ENCODE results near the gene RNASE12.
A peak's percentile ranks its signal among the peaks of the same experiment; 100 is the strongest.
"Not testable (repeated sequence)": the region's sequence is repeated elsewhere in the genome, so short reads cannot be mapped to it uniquely, and the experiment has no call there.

The RNASE12 gene, protein sequence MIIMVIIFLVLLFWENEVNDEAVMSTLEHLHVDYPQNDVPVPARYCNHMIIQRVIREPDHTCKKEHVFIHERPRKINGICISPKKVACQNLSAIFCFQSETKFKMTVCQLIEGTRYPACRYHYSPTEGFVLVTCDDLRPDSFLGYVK
- total RNA-seq = 0 reads per million in 3 experiments

DNA sequence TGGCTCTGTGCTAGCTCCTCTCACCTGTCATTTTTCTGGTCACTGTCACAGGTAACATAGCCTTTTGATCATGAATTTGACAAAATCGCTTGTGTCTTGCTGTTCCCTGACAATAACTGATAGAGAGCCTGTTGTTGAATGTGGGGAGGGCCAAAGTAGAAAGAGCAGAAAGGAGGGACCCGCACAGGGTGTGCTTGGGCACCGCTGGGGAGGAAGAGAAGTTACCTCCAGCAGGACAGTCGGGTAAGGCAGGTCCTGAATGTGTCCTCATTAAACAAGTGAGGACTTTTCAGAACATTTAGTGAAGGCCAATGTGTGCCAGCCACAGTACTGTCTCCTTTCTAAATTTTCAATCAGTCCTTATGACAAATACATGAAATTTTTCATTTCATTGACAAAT, at the start of gene RNASE12:
Gene RNASE12, minus strand, starts transcription at position 142 of the 400 bp plus-strand sequence. CDS start 653 bp downstream, outside the sequence.
- no peak for DNase-seq

- peak; percentile 65 for DNase-seq
These were observed 41.9 kb upstream of the RNASE12 start for GRCh38 chr14:20632831-20633691.

- DNase-seq = no peak
These were observed 41.3 kb upstream of the RNASE12 start for GRCh38 chr14:20632448-20632830.

DNA sequence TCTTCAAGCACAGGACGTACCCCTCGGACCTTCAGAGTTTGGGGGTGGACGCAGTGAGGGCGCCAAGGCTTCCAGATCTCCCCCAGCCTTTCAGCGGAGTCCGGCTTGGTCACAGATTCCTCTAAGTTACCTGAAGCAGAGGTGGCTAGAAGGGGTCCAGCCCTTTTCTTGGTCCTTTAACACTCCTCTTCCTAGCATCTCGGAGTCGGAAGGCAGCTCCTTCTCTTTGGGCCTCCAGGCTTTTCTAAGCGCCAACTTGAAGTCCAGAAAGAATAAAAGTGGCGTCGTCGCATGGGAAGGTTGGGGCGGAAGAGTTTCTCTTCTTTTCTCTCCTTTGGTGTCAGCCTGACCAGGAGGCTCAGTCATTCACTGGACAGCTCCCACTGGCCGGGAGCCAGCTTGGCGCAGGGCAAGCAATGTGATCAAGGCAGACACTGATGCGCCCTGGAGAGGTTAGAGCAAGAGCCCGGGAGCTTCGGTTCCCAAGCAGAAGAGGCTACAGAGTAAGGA, 40.8 kb upstream of the RNASE12 start:
- no peak for DNase-seq

- DNase-seq = peak; percentile 56
These were observed 40.1 kb upstream of the RNASE12 start for GRCh38 chr14:20631023-20631879.

GRCh38 chr14:20630340-20631022, 39.3 kb upstream of the RNASE12 start:
- DNase-seq = no peak

DNA sequence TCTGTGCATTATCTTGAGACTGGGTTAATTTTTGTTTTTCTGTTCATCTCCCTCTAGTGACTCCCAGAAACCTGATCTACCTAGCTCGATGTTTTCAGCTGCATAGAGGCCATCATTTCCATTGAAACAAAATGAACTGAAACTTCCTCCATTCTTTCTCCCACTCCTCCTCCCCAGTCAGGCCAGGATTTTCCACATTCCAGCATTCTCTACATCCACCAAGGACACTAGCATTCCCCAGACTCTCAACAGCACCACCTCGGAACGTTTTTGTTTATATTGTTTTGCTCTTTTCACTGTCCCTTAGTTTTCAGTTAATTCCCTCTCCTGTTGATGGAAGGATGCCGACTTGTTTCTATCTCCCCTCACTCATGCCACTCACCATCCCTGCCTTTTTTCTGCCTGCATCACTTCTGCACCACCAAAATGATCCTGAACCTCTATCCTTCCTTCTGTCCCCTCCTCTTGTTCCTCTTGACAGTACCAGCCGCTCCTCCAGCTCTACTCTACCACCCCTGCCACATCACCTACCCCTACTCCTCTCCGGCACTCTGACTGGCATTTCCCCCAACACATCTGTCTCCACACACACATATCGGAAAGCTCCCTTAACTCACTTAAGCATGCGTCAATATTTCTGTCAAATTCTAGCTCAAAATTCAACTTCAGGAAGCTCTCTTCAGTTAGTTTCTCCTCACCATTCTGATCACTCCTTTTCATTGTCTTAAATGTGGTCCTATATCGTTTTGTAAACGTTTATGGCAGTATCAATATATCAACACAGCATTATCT, 37.1 kb upstream of the RNASE12 start:
- no peak for DNase-seq

DNA sequence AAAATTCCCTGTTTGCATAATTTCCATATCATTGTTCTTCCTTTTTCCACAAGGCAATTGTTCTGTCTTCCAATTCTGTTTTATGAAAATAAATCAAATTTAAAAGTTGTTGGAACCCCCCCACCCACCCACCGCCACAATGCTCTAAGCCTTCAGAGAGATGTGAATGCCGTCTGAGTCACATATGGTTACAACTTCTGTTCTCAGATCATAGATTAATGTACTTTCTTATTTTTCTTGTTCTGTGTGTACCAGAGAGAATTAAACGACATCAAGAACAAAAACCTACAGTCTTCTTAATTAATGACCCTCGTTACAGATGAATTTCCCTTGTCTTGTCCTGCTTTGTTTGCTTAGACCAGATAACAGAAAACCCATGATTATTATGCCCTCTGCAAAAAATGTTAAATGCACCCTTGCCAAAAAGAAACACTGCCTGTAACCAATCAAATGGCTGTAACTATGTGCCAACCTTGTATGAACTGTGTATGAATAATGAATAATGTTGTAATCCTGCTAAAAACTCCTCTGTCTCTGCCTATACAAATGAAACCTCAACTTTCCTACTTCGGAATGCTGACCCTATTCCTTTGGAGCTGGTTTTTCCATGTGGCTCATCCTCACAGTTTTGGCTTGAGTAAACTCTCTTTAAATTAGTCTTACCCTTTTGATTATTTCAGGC, 36.3 kb upstream of the RNASE12 start:
- DNase-seq = no peak

- DNase-seq = no peak
These were observed 35.1 kb upstream of the RNASE12 start for GRCh38 chr14:20626274-20626673.

- DNase-seq = peak; percentile 45
These were observed 33.4 kb upstream of the RNASE12 start for GRCh38 chr14:20624495-20625070.

- DNase-seq = no peak
These were observed 32.6 kb upstream of the RNASE12 start for GRCh38 chr14:20623798-20624197.

- no peak for DNase-seq
These were observed 31.7 kb upstream of the RNASE12 start for GRCh38 chr14:20622816-20623291.

DNA sequence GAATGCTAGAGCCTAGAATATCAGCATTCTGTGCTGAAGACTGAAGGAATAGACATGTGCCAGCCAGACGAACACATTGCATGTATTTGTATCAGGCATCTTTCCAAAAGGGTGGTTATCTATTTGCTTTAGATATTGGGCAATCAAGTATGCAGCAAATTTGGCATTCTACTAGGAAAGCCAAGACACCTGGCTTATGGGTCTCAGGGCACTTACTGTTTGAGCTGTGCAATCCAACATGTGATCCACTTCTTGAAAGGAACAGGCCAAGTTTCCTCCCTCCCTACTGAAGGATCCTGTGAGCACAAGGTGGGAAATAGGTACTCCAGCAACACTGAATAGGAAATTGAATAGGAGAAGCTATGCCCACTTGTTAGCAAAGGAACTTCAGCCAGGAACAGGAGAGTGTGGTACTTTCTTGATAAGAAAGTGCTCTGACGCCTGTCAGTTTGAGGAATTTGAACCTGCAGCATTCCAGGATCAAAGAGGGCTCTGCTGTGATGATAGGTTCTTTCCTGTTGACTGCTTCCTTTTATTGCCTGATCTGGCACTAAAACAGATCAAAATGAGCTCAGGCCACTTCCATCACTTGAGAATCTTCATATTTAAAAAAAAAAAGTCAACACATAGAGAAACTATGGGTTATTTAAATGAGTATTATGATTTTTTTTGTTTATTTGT, 29.8 kb upstream of the RNASE12 start:
- no peak for DNase-seq

- DNase-seq = not testable (repeated sequence)
These were observed 28.5 kb upstream of the RNASE12 start for GRCh38 chr14:20619688-20620087.

- no peak for DNase-seq
These were observed 27.1 kb upstream of the RNASE12 start for GRCh38 chr14:20618271-20618749.

- no peak for DNase-seq
These were observed 26.2 kb upstream of the RNASE12 start for GRCh38 chr14:20617138-20618003.

- DNase-seq = no peak
These were observed 24.8 kb upstream of the RNASE12 start for GRCh38 chr14:20615996-20616395.

DNA sequence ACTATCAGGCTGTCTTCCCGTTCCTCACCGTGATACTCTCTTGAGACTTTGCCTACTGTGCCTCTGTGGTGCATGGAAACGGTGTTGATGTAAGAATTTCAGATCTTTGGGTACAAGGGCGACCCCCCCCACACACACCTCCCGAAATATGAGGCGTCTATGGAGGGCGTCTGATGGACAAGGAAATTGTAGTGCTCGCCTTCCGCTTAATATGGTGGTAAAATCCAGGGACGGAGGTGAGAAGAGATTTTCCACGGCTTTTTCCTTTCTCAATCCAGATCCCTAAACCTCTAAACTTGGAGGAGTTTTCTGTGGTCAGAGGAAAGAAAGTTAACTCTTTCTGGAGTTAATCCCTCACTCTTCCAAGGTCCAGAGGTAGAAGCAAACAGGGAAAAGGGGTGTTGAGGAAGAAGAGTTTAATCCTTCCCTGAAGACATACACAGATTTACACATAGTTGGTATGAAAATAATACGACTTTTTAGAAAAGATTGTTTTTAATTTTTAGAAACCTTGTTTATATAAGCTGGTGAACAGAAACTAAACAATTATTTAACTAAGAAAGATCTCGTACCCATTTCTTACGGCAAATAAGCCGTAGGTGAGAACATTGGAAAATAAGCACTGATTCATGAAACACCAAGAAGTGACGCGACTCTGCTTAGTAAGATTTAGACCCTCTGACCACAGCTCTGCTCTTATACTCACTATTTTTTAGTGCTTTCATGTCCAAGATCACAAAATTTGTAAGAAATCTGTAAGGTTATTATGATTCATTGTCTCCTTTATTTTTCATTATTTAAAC, 23.1 kb upstream of the RNASE12 start:
- no peak for DNase-seq

All from central memory CD4-positive, alpha-beta T cell (primary cell).